Left renal cortex interstitium (tissue), 4 donors: ENCODE data around the gene HSP90AA1. TPM values are rescaled to one million over a fixed set of nuclear protein-coding genes. Genes with fewer than 3 reads are reported as not detected.
"Not testable (repeated sequence)": the region's sequence is repeated elsewhere in the genome, so short reads cannot be mapped to it uniquely, and the experiment has no call there.

ENCODE experiments used
- DNase-seq, 4 donors: peaks; one replicate each; pipeline ENCODE4 v3.0.0-alpha.2; 2013; ENCODE audit warnings: low read depth in 4 of 4, low spot score in 2 of 4, missing footprints in 1 of 4
- polyA plus RNA-seq, 4 donors: library from polyadenylated mRNA; unstranded; fragments of 120-200 nt; gene quantifications; one replicate each; pipeline ENCODE4 v1.2.1, GENCODE V29; 2013; ENCODE audit not compliant: insufficient read length in 4 of 4

HSP90AA1 gene
- polyA plus RNA-seq, 4 donors: 672 to 797 (median 731) TPM

DNA sequence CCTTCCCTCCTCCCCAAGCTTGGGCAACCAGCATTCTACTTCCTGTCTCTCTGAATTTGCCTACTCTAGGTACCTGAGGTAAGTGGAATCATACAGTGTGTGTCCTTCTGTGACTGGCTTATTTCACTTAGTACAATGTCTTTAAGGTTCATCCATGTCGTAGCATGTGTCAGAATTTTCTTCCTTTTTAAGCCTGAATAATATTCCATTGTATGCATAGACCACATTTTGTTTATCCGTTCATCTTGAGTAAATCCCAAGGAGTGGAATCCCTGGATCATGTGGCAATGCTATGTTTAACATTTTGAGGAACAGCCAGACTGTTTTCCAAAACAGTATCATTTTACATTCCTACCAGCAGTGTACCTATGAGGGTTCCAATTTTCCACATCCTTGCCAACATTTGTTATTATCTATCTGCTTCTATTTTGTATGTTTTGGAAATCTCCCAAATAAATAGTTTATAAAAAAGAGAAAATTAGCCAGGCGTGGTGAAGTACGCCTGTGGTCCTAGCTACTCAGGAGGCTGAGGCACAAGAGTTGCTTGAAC is 12.4 kb downstream of the HSP90AA1 start:
- no peak for DNase-seq

DNA sequence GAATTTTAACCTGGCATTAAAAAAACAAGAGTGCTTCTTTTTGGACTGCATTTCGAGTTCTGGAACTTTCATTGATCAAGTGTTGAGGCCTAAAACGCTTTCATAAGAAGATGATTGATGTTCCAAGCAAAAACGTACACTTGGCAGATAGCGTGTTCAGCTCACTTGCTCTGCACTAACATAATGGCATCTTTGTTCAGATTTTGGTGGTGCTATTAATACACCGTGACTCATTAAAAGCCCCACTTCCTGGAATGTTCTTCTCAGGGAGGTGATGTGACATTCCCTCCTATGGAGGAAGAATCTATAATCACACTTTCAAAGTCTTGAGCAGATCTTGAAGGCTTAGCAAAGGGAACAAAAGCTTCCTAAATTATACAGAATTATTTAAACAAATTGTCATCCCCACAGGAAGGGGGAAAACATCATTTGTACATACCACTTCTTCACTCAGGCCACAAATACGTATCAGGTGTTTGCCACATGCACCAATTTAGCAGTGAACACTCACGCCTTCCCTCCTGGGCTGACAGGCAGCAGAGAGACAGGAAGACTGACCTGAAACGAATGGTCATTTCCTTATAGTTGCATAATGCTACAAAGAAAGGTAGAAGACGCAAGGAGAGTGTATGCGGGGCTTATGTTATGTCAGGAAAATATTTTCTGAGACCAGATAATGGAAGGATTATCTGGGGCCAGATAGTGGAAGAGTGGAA is 15.4 kb downstream of the HSP90AA1 start:
- no peak for DNase-seq

DNA sequence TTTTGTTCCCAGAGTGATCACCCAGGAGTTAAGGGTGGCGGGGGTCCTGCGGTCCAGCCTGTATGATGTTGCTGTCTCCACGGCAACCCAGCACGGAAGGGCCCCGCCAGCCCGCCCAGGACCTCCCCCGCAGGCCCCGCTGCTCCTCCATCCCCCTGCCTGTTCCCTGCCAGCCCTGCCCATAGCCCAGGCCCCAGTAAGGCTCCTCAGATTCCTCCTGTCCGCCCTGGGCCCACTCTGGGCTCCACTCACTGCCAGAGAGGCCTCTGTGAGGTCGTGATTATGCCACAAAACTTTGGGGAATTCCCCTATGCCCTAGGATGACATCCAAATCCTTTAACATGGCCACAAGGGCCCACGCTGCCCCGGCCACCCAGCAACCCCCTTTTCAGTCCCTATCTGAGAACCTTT is 20.8 kb downstream of the HSP90AA1 start:
- DNase-seq: no peak

DNA sequence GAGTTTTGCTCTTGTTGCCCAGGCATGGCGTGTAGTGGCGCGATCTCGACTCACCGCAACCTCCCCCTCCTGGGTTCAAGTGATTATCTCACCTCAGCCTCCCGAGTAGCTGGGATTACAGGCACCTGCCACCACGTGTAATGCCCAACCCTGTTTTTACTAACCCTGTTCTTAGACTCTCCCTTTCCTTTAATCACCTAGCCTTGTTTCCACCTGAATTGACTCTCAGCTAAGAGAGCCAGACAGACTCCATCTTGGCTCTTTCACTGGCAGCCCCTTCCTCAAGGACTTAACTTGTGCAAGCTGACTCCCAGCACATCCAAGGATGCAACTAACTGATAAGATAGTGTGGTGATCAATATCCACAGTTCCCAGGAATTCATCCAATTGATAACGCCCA is 22.3 kb downstream of the HSP90AA1 start:
- not testable (repeated sequence) for DNase-seq

DNA sequence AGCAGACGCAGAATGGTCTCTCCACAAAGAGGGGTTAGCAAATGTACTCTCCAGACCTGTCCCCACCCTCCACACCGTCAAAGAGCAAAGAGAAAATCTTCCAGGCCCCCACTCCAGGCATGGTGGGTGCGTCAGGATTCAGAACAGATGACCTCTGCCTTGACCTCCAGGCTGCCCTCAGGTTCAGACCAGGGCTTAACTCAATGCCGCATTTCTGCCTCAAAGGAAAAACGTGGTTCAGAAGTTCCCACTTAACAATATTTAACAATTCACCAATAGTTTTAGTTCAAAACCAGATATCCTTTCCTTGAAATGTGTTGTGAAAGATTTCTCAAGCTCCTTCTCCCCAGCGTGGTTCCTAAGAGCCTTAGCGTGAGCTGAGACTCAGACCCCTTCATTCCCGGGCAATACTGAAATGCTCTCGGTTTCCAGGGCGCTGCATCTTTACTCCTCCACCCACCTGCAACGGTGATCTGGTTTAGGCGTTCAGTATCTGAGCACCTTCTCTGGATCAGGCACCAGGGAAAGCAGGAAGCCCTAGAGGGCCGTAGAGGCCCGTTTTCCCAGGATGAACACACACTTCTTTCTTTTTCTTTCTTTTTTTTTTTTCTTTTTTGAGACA is 22.9 kb downstream of the HSP90AA1 start:
- DNase-seq: no peak

DNA sequence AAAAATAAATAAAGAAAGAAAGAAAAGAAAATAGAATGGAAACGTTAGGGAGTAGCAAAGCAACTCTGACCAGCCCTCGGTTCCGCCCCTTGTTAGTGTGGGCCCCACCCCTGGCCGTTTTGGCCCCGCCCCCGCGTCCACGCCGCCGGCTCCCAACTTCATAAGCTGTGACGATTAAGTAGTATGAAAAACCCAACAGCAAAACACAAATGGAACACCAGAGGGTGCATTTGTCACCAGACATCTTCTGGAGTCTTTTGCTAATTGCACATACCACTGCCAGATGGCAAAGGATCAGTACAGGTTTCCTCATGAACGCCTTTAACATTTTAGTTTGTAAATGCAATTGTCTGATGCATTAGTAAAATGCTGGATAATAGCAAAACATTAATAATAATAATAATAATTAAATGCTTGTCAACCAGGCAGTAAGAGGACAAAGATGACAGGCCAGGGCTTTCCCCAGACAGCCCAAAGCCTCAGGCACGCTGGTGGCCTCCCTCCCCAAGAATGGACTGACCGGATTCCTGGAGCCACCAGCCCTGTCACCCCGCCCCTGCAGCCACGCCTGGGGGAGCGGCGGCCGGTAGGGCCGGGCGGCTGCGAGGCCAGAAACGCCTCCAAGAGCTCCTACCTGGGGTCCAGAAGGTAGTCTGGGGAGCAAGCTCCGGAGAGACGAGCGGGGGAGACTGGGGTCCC is 23.6 kb downstream of the HSP90AA1 start:
- DNase-seq: peak in 2 of 4 donors; percentile 52 to 84

DNA sequence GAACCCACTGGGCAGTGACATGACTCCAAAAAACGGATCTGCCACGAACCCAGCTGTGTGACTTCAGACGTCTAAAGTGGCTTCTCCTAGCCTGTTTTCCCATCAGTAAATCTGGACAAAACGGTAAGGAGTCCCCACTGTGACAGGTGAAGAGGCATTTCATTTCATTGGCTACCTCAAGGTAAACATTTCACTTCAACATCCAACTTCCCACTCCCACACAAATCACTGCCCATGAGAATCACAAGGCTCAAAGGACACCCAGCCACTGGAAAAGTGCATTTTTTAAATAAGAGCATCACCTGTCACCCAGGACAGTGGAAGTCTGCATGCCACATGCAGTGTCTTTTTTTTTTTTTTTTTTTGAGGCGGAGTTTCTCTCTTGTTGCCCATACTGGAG is 27.9 kb downstream of the HSP90AA1 start:
- DNase-seq: no peak

DNA sequence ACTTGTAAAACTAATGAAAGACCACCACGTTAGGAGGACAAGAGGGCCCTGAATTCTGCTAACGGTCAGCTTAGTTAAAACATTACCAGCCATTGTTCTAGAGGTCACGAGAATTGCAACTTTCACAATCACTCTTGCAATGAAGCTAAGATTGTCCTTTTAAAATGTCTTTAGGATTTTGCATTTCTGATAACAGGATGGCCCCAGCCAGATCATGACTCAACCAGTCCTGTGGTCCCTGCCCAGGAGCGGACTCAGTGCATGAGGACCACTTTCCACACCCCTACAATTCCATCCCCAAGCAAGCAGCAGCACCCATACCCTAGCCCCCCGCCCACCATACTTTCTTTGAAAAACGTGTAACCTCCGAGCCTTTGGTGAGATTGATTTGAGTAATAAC is 28.7 kb downstream of the HSP90AA1 start:
- DNase-seq: no peak

DNA sequence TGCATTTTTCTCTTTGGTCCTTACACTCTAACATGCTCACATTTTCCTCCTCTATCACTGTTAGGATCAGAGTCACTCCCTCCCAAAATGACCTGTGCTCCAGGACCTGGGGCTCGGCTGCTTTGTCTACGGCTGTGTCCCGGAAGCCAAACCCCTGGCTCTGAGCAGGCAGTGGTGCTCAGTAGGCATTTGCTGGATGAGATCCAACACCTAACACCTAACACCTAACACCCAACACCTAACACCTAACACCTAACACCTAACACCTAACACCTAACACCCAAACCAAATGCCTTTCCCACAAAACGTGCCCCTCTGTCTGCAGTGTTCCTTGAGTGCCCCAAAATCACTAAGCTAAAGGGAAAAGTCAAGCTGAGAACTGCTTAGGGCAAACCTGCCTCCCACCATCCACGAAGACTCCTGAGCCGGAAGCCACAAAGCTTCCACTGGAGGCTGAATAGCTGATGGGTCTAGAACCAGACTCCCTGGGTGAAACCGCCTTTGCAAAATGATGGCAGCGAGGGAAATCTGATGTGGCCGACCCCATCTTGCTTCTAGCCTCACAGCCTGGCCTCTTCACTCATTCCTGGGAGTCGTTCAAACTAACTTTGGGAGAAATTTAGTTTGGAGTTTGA is 29.2 kb downstream of the HSP90AA1 start:
- DNase-seq: no peak

DNA sequence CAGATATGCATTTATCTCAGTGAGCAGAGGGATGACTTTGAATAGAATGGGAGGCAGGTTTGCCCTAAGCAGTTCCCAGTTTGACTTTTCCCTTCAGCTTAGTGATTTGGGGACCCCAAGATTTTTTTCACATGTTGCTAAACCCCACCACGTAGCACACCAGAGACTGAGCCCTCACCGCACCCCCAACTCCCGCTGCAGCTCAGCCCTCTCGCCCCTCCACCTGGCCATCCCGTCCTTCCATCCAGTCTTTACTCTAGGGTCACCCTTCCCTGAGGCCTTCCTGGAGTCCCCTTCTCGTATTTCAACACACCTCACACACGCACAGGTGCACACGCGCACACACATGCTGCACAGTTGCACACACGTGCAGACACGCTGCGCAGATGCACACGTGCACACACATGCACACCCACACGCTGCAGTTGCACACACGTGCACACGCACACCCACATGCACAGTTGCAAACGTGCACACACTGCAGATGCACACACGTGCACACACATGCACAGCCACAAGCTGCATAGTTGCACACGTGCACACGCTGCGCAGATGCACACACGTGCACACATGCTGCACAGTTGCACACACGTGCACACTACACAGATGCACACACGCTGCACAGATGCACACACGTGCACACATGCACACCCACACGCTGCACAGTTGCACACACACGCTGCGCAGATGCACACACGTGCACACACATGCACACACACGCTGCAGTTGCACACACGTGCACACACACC is 30.0 kb downstream of the HSP90AA1 start:
- DNase-seq: no peak

DNA sequence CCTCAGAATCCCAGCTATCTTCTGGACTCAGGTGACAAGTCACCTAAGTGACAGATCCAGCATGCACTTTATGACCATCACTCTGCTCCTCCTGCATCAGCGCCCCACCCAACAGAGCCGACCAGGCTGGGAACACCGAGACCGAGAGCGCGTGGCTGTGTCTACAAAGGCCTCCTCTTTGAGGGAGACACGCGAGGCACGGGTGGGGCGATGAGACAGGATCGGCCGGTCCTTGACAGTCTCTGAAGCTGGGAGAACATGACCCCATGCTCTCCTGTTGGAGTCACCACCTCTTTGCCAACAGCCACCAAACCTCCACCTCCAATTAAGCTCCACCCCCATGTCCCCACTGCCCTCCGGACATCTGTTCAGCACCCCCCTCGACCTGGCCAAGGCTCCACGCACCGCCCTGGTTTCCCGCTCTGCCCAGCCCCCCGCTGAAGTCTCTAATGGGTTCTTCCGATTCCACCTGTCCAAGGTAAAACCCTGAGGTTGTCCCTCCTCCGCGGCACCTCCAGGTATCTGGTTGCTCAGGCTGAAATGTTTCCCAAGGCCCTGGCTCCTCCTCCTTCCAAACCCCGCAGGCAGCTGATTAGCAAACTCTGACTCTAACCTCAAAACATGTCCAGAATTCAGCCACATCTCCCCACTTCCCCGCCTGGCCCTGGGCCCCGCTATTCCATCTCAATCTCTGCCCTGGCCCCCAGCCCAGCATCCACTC is 31.5 kb downstream of the HSP90AA1 start:
- DNase-seq: no peak

DNA sequence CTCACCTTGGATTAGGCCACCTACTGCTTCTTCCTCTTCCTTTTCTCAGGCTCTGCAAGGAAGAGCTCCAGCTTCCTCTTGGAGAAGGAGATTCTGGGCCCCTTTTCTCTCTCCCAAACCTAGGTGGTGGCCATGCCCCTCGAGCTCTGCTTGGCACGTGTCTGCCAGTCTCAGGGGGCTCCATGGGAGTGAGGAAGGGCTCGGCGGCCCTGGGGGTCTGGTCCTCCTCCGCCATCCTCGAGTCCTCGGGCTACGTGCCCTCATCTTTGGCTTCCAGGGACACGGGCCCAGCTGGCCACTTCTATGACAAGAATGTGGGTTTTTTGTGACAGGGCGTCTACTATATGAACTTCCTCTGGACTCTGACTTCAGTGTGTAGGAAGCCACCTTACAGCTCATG is 34.3 kb downstream of the HSP90AA1 start:
- DNase-seq: no peak

DNA sequence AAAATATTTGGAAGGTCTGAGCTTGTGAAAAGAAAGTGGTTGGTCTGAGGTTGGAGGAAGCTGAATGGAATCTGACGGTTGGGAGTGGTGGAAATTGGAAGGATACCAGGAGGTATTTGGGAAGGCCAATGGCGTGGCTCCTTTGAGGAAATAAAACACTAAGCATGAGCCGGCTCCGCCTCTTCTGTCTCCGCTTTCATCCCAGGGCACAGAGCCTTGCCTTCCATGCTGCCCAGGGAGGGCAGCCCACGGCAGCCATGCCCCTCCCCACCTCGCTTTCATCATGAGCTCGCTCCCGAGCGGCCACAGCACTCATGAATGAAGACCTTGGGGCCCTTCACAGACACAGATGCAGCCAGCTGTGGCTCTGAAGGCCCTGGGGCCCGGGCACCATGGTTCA is 36.2 kb downstream of the HSP90AA1 start:
- no peak for DNase-seq

DNA sequence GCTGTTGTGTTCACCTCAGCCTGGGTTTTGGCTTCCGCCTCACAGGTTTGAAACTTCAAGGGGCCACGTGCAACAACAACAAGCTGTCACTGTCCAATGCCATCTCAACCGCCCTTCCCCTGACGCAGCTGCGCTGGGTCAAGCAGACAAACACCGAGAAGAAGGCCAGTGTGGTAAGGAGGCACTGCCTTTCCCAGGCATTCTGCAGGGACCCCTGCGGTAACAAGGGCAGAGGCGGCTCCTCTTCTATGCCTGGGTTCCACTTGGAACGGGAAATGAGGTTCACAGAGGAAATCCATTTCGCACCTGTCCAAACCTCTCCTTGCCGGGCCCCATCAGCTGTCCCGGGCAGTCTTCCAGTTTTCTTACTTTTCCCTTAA is 36.8 kb downstream of the HSP90AA1 start:
- no peak for DNase-seq

DNA sequence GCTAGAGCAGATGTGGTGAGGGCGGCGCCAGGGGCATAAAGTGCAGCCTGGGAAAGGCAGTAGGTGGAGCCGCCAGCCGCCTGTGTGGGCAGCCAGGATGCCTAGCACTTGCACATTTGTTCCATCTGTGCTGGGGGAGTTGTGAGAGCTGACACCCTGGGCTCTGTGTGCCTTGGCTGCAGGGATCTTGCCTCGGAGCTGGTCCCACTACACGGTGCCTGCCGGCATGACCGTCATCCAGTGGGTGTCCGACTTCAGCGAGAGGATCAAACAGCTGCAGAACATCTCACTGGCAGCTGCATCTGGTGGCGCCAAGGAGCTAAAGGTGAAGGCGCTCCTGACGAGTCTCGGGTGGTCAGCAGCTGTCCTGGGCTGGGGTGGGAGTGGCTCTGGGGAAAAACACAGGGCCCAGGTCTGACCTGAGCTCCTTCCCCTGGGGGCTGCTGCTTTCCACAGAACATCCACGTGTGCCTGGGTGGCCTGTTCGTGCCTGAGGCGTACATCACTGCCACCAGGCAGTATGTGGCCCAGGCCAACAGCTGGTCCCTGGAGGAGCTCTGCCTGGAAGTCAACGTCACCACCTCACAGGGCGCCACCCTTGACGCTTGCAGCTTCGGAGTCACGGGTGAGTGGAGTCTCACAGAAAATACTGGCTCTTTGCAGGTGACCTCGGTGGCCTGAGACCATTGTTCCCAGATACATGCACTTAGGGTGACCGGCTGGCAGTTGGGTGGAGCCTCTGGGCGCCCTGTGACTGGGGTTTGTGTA is 37.4 kb downstream of the HSP90AA1 start:
- no peak for DNase-seq

DNA sequence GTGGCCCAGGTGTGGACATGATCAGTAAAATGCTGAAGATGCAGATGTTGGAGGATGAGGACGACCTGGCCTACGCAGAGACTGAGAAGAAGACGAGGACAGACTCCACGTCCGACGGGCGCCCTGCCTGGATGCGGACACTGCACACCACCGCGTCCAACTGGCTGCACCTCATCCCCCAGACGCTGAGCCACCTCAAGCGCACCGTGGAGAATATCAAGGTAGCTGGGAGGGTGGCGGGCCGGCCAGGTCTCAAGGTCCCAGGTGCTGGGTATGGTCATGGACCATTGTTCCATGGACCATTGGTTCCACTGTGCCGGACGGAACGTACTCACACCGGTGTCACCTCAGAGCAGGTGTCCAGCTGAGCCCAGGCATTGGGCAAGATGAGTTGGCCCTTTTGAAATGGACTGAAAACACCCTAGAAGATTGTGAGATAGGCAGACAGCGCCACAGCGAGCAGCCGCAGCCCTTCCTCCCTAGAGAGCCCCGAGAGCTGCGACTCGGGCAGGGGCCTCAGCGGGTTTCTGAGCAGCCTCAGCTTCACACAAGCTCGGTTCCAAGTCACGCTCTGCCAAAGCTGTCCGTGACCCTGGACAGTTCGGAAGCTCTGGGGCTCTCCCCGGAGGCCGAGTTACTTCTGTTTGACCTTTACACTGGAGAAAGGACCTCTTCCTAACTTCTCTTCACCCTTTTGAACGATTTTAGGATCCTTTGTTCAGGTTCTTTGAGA is 38.9 kb downstream of the HSP90AA1 start:
- DNase-seq: no peak

DNA sequence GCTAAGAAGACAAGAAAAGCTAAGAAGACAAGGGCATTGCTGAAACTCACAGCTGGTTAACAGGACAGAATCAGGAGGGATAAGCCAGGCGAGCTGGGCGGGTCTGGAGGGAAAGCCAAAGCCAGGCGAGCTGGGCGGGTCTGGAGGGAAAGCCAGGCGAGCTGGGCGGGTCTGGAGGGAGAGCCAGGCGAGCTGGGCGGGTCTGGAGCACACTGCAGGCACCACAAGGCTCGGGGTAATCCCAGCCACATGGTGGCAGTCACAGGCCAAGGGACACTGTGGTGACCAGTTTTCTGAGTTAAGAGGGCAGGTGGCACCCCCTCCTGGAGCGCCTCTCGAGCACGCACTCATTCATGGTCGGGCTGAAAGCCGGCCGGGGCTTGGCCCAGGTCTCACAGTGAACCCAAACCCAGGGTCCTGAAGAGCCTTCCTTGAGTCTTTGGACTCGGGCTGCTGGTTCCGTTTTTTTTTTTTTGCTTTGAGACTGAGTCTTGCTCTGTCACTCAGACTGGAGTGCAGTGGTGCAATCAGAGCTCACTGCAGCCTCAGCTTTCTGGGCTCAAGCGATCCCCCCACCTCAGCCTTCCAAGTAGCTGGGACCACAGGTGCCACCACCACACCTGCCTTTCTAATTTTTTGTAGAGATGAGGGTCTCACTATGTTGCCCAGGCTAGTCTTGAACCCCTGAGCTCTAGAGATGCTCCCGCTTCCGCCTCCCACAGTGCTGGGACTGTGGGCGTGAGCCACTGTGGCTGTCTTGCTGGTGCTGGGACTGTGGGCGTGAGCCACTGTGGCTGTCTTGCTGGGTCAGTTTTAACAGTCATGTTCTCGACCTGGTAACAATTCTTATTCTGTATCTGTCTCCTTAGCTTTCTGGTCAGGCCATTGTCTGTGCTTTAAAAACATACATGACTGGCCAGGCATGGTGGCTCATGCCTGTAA is 40.2 kb downstream of the HSP90AA1 start:
- DNase-seq: peak in 1 of 4 donors; percentile 63
